Transverse colon (tissue), 3 donors: ENCODE data around the gene POU5F2.

Experiments used
- CTCF ChIP-seq, 5 experiments: fragments of 200-600 bp in 3 of 5; fragments of 450-650 bp in 2 of 5; sonication (generic) in 3 of 5; IDR thresholded peaks; 1 replicate in 2 of 5; 2 replicates in 3 of 5; pipeline ENCODE4 v1.5.1; 2016 to 2017; ENCODE audit warnings: antibody characterized with exemption in 5 of 5, inconsistent platforms in 3 of 5, mild to moderate bottlenecking in 2 of 5, moderate library complexity in 1 of 5
- EP300 ChIP-seq: sonication (generic); formaldehyde crosslinking; IDR thresholded peaks from one replicate; pipeline ENCODE4 v1.6.1; 2017; ENCODE audit warnings: antibody characterized with exemption, low read depth
- POLR2A ChIP-seq: fragments of 450-650 bp; IDR thresholded peaks from one replicate; pipeline ENCODE4 v1.6.1; 2016; ENCODE audit warnings: antibody characterized with exemption, mild to moderate bottlenecking, moderate library complexity

GRCh38 chr5:93716453-93716852 lies 24.9 kb downstream of the POU5F2 start:
- no peak for TF ChIP-seq CTCF (IDR thresholded peaks at IDR 0.05)
- no peak for TF ChIP-seq EP300
- no peak for TF ChIP-seq POLR2A
